Stimulated activated CD4-positive, alpha-beta T cell treated with anti-CD3 and anti-CD28 coated beads, Interleukin-4, amount 100 ng/mL, for 24 hours (primary cell): ENCODE data around the gene GMCL2.

Source experiments
- DNase-seq: peaks from one replicate; pipeline ENCODE4 v3.0.0-alpha.2; 2020

Gene GMCL2

GRCh38 chr5:178221853-178222252, 34.7 kb upstream of the GMCL2 start:
- no peak for DNase-seq

- no peak for DNase-seq
Measured at GRCh38 chr5:178221282-178221681, 34.1 kb upstream of the GMCL2 start.

DNA sequence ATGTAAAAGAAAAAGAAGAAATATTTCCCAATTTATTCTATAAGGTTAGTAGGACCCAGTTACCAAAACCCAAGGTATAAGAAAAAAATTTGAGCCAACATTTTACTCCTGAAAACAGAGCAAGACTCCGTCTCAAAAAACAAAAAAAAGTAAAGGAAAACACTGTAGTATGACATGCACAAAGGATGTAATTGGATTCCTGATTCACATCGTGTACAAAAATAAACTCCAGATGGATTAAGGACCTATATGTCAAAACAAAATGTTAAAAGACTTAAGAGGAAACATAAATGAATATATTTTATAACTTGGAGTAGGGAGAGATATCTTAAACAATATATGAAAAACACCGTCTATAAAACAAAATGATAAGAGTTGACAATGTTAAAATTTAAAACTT, 31.7 kb upstream of the GMCL2 start:
- DNase-seq, result no peak

GRCh38 chr5:178218237-178218776, 31.1 kb upstream of the GMCL2 start:
- DNase-seq, result no peak

- DNase-seq, result no peak
Measured at GRCh38 chr5:178216779-178217178, 29.6 kb upstream of the GMCL2 start.

GRCh38 chr5:178216088-178216534, 28.9 kb upstream of the GMCL2 start:
- no peak for DNase-seq

GRCh38 chr5:178215280-178216002, 28.3 kb upstream of the GMCL2 start:
- no peak for DNase-seq

GRCh38 chr5:178214160-178214803, 27.1 kb upstream of the GMCL2 start:
- DNase-seq, result no peak

DNA sequence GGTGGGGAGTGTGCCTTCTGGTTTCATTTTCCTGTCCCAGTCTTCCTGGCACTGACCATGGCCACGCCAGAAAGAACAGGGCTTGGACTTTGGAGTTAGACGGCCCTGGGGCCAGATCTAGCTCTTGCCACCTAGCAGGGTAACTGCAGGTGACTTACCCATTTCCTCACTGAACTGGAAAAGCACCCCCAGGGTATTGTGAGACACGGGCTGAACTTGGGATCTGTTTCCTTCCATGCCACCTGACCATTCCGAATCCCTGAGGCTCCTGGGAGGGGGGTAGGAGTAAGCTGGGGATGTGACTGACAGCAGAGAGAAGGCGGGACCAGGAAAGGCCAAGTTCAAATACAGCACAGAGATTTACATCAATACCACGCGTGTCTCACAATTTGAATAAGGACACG, 26.6 kb upstream of the GMCL2 start:
- no peak for DNase-seq

GRCh38 chr5:178213003-178213461, 25.9 kb upstream of the GMCL2 start:
- no peak for DNase-seq

DNA sequence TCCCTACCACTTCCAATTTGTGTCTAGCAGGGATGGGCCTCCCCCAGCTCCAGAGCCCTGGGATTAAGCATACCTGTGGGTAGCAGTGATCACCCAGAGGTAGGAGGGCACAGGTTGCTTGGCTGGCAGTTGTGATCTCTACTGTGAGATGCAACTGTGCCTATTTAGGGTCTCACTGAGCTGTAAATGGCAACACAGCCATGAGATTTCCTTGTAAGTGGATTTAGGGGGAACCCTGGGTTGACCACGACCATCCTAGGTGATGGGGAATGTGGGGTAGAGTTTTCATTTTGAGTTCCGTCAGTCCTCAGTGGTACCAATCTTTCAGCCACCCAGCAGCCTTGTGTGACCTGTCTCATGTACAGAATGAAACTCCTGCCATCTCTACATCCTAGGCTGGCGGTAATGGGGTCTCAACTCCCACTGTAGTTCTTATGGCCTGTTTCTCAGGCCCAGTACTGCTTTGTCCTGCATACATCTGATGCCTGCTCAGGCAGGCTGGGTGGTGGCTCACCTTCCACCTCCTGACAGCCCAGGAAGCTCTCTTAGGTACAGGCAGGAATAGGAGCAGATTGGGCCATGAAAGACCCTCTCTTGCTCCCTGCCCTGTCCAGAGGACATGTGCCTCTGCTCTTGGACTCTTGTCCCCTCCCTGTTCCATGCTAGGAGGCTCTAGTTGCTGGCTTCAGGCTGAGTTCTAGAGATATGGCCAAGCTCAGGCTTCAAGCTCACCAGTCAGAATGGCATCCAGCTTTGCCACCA, 25.3 kb upstream of the GMCL2 start:
- no peak for DNase-seq

DNA sequence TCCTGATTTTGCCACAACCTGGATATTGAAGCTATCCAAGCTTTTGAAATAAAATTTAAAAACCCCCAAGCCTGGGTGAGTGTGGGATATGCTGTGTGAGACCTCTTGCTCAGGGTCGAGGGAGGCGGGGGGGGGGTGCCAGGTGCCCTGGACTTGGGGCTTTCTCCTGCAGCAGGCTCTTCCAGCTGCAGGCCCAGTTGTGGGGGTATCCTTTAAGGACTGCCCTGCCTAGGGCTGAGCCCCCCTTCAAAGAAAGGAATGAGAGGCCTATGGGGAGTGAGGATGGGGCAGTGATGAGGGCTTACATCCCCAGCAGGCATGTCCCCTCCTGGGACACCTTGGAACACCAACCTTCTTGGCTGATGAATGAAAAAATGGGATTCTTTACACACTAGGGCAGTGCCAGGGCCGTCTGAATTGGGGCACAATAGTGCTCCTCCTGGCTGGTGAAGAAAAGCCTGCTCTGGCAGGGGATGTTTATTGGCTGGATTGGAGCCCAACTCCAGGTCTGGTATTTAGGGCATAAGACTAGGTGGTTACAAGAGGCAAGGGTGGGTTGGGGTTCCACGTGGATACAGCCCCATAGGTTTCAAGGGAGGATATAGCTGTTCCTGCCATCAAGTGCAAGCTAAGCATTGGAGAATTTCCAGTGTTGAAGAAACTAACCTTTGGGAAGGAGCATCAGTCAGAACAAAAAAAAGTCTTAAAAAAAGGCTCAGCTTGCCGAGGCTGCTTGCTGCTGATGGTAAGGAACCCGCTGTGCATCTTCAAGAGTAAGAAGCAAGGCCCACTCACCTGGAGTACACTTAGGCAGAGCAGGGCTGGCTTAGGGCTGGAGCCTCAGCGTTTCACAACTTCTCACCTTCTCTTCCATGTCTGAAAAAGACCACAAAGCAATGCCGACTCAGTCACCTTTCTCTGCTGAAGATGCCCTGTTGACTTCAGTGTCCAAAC, 24.2 kb upstream of the GMCL2 start:
- no peak for DNase-seq

GRCh38 chr5:178210686-178211085, 23.5 kb upstream of the GMCL2 start:
- no peak for DNase-seq

GRCh38 chr5:178210073-178210535, 22.9 kb upstream of the GMCL2 start:
- no peak for DNase-seq

DNA sequence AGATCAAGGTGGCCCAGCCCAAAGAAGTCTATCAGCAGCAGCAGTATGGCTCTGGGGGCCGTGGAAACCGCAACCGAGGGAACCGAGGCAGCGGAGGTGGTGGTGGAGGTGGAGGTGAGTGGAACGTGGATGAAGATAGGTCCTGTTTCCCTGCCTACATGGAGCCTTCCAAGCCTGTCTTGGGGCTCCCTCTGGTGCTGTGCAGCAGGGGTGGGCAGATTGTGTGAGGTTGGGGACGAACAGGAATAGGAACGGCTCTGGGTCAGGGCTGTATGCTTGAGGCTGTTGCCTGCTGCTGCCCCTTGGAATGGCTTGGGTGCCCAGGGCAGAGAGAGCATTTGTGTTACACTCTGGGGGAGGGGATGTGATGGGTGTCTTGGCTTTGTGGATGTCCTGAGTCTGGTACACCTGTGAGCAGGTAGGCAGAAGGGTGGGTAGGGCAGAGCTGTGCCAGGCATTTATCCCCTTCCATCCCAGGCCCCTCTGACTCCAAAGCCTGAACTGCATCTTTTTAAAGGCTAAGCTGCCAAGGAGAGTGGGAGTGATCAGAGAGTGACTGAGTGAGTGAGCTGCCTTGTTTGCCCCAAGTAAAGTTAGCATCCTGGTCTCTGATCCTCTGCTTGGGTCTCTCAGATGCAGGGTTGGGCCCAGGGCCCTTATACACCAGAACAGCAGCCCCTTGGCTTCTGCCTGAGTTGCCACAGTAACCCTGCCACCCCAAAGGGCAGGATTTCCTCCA, 22.3 kb upstream of the GMCL2 start:
- DNase-seq, result no peak

GRCh38 chr5:178208540-178209227, 21.5 kb upstream of the GMCL2 start:
- no peak for DNase-seq

DNA sequence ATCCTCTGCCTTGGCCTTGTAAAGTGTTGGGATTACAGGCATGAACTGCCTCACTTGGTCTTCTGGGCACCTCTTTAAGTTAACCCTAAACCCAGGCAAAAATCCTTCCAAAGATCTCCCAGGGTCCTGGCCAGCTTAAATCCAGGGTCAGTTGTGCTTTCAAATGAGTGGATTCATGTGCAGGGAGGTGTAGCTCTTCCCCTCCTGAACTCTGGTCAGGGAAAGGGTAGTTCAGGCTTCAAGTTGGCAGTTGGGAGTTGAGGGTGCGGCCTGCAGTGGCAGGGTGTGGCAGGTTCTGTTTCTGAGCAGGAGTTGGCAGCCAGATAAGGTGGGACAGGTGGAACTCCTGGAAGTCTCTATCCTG, 20.7 kb upstream of the GMCL2 start:
- DNase-seq, result no peak

GRCh38 chr5:178207183-178207916, 20.2 kb upstream of the GMCL2 start:
- no peak for DNase-seq

GRCh38 chr5:178206166-178207101, 19.3 kb upstream of the GMCL2 start:
- no peak for DNase-seq
